NCI-H1417 (cell line): ENCODE measurements around the gene MARCHF10.

Experiments used
- DNase-seq, 3 experiments: peaks; one replicate each; lab custom pipeline; 2025; lab: John Stamatoyannopoulos, UW

Gene MARCHF10

GRCh38 chr17:62676952-62677596 is 131.0 kb downstream of the MARCHF10 start:
- DNase-seq = no peak

- no peak for DNase-seq
Measured at GRCh38 chr17:62676231-62676943, 131.7 kb downstream of the MARCHF10 start.

- no peak for DNase-seq
Measured at GRCh38 chr17:62675701-62676100, 132.4 kb downstream of the MARCHF10 start.

- peak in 1 of 3 experiments; percentile 24 for DNase-seq
Measured at GRCh38 chr17:62675260-62675659, 132.9 kb downstream of the MARCHF10 start.

DNA sequence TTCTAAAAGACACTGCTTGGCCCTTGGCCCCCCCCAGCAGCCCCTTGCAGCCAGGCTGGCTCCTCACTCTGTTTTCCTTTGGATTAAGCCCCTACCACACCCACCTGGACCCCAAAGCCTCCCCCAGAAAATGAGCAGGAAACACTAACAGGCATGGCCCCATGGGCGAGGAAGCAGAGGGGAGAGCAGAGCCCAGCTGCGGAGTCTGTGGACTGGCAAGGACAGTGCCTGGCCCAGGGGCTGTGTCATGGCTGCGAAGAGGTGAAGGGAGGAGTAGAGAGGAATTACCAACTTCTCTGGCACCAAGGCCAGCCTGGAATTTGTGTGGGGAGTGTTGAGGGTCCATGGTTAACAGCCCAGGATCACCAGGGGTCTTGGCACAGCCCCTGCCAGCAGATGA is 133.3 kb downstream of the MARCHF10 start:
- DNase-seq = no peak

GRCh38 chr17:62674363-62674739 is 133.8 kb downstream of the MARCHF10 start:
- no peak for DNase-seq

DNA sequence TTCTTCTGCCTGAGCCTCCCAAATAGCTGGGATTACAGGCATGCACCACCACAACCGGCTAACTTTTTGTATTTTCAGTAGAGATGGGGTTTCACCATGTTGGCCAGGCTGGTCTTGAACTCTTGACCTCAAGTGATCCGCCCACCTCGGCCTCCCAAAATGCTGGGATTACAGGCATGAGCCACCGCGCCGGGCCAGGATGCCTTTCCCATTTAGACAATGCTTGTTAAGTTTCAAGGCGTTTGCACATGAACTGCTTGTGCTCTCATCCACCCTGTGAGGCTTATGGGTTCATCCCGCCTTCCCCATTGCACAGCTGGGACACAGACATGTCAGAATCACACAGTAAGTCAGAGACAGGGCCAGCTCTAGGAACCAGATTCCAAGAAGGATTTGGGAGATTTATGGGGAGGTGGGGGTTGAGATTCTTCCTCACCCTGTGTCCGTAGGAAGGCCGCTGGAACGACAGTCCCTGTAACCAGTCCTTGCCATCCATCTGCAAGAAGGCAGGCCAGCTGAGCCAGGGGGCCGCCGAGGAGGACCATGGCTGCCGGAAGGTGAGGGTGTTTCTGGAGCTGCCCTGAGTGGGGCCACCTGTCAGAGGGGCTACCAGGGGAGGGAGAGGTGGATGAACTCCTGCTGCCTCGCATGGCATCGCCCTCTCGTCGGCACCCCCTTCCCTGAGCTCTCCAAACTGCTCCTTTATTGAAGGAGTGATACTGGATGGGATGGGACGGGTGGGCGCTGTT is 134.3 kb downstream of the MARCHF10 start:
- DNase-seq = no peak

GRCh38 chr17:62672957-62673356 is 135.2 kb downstream of the MARCHF10 start:
- DNase-seq = peak in 1 of 3 experiments; percentile 8

- DNase-seq = peak; percentile 25 to 71 (median 39)
Measured at GRCh38 chr17:62671553-62671952, 136.6 kb downstream of the MARCHF10 start.

- DNase-seq = no peak
Measured at GRCh38 chr17:62670202-62670821, 137.8 kb downstream of the MARCHF10 start.

- peak in 1 of 3 experiments; percentile 15 for DNase-seq
Measured at GRCh38 chr17:62668091-62668804, 139.9 kb downstream of the MARCHF10 start.

DNA sequence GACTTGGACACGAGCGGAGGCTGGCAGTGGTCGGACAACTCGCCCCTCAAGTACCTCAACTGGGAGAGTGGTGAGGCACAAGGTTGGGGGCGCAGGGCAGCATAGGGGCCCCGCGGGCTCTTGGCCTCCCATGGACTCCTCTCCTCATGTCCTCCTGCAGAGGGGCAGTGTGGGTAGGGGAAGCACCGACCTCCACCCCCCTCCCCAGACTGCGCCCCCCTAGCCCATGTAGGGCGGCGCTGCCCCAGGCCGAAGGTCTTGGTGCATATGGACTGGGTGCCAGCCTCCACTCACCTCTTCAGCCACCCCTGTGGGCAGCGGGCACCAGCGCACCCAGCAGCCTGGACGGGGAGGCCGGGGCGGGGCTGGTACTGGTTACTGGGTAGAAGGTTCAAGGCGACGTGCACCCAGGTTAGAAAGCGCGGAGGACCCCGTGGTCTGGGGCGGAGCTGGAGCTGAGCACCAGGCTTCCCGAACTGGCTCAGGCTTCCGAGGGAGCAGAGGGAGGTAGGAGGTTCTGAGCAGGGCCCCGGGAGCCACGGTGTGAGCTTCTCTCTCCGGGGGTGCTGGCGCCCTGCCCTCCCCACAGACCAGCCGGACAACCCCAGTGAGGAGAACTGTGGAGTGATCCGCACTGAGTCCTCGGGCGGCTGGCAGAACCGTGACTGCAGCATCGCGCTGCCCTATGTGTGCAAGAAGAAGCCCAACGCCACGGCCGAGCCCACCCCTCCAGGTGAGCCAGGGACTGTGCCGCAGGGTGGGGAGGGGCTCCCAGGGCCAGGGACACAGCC is 141.1 kb downstream of the MARCHF10 start:
- DNase-seq = no peak

DNA sequence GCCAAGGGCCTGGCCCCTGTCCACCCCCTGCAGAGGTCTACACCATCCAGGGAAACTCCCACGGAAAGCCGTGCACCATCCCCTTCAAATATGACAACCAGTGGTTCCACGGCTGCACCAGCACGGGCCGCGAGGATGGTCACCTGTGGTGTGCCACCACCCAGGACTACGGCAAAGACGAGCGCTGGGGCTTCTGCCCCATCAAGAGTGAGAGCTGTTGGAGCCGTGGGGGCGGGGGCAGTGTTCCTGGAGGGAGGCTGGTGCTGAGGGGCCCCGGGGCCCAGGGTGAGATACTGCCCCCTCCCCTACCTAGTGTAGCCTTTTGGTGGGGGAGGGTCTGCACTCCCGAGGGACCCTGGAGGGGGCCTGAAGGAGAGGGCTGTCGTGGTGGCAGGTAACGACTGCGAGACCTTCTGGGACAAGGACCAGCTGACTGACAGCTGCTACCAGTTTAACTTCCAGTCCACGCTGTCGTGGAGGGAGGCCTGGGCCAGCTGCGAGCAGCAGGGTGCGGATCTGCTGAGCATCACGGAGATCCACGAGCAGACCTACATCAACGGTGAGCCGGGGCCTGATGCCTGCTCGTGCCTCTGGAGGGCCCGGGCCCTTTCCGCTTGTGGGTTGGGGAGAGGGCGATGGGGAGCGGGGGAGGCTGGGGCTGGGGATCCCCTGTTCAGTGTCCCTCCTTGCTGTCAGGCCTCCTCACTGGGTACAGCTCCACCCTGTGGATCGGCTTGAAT is 141.9 kb downstream of the MARCHF10 start:
- DNase-seq = no peak

DNA sequence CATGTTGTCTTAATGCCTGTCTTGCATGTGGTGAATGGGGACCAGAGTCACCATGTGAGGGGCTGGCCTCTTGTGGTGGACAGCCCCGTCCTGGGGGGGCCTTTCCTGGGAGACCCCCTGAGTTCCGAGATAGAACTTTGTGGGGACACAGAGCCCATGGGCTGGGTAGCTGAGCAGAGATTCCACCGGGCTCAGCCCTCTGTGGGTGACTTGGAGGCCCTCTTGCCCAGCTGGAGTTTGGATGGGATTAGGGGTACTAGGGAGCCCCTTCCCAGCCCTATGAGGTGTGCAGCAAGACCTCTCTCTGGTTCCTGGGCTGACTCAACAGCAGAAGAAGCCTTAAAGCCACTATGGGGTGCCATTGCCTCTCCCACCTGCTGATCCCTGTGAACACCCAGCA is 142.5 kb downstream of the MARCHF10 start:
- no peak for DNase-seq

DNA sequence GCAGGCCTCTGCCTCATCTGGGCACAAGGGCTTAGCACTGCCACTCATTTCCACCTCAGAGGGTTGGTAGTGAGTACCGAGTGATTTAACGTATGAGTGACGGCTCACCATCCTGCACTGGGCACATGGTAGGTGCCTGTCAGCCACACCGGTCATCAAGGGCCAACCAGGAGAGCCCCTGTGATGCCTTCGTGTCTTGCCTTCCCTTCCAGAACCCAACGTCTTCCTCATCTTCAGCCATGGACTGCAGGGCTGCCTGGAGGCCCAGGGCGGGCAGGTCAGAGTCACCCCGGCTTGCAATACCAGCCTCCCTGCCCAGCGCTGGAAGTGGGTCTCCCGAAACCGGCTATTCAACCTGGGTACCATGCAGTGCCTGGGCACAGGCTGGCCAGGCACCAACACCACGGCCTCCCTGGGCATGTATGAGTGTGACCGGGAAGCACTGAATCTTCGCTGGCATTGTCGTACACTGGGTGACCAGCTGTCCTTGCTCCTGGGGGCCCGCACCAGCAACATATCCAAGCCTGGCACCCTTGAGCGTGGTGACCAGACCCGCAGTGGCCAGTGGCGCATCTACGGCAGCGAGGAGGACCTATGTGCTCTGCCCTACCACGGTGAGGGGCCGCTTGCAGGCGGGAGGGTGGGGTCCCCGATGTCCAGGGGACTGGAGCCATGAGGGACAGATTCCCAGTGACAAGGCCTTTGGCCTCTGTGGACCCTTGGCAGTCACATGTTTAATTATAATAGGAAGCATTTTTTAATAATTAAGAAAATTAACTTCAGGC is 143.6 kb downstream of the MARCHF10 start:
- DNase-seq = no peak

- DNase-seq = no peak
Measured at GRCh38 chr17:62663304-62663703, 144.8 kb downstream of the MARCHF10 start.

DNA sequence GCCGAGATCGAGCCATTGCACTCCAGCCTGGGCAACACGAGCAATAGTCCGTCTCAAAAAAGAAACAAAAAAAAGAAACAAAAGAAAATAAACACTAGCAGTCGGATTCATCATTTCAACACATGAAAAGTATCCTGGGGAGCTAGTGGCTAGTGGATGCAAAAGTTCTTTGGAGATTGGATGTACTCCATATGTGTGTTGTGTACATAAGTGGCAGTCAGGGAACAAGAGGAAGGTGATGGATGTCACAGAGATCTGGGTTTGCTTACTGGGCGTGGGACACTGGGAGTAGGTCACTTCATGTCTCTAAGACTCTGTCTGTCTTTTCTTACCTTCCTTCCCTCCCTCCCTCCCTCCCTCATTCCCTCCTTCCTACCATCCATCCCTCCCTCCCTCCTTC is 145.3 kb downstream of the MARCHF10 start:
- DNase-seq = no peak

GRCh38 chr17:62661337-62661736 is 146.8 kb downstream of the MARCHF10 start:
- DNase-seq = no peak

GRCh38 chr17:62660629-62661118 is 147.4 kb downstream of the MARCHF10 start:
- DNase-seq = no peak
